BE2C (cell line): ENCODE measurements around the gene ACSBG1.

Experiments
- DNase-seq: peaks from one replicate; pipeline ENCODE4 v3.0.0-alpha.2; 2020
- H3K27me3 ChIP-seq: fragments of 250-450 bp; sonication (Bioruptor Pico); 2 replicates; pipeline ENCODE4 v1.5.1; 2020; ENCODE audit warnings: mild to moderate bottlenecking
- H3K36me3 ChIP-seq: fragments of 250-450 bp; sonication (Bioruptor Pico); 2 replicates; pipeline ENCODE4 v1.5.1; 2020; ENCODE audit warnings: mild to moderate bottlenecking
- H3K4me1 ChIP-seq: fragments of 250-450 bp; sonication (Bioruptor Pico); 2 replicates; pipeline ENCODE4 v1.5.1; 2020
- H3K4me3 ChIP-seq: 2 replicates; pipeline ENCODE4 v1.5.1; 2011; ENCODE audit warnings: low read depth, low read length
- H3K9me3 ChIP-seq: fragments of 250-450 bp; sonication (Bioruptor Pico); 2 replicates; pipeline ENCODE4 v1.5.1; 2020
- TF ChIP-seq, protein P1 (sequence below): IDR thresholded peaks from 2 replicates; pipeline ENCODE4 v1.5.1; 2012; ENCODE audit warnings: mild to moderate bottlenecking, low read depth, low read length

ACSBG1 gene

DNA sequence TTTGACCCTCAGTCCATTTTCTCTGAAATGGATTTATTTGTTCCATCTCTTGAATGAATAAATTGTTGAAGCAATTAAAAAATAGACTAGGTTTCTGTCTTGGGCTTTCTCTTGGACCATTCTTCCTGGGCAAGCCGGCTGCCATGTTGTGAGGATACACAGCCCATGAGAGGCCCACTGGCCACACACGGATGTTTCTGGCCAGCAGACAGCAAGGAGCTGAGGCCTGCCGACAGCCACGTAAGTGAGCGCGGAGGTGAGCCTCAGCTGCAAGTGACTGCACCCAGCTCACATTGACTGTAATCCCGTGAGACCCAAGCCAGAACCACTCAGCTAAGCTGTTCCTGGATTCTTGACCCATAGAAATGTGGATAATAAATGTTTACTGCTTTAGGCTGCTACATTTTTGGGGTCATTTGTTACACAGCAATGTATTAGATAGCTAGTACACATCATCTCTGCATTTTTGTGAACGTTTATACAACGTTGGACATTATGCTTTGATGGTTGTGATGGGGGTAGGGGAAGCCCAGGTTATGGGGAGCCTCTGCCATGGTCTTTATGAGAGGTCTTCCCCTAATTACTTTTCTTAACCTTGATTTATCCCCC lies 62.4 kb downstream of the ACSBG1 start:
- TF ChIP-seq, protein P1, sequence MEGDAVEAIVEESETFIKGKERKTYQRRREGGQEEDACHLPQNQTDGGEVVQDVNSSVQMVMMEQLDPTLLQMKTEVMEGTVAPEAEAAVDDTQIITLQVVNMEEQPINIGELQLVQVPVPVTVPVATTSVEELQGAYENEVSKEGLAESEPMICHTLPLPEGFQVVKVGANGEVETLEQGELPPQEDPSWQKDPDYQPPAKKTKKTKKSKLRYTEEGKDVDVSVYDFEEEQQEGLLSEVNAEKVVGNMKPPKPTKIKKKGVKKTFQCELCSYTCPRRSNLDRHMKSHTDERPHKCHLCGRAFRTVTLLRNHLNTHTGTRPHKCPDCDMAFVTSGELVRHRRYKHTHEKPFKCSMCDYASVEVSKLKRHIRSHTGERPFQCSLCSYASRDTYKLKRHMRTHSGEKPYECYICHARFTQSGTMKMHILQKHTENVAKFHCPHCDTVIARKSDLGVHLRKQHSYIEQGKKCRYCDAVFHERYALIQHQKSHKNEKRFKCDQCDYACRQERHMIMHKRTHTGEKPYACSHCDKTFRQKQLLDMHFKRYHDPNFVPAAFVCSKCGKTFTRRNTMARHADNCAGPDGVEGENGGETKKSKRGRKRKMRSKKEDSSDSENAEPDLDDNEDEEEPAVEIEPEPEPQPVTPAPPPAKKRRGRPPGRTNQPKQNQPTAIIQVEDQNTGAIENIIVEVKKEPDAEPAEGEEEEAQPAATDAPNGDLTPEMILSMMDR = no peak
- H3K9me3 ChIP-seq = no peaks in the 10 kb centered on the region
- no peak overlapping the region for H3K4me3 ChIP-seq
- H3K27me3 ChIP-seq = no peaks in the 10 kb centered on the region
- DNase-seq = no peak
- H3K36me3 ChIP-seq = peaks cover 32% of the 10 kb centered on the region
- H3K4me1 ChIP-seq = no peaks in the 10 kb centered on the region

DNA sequence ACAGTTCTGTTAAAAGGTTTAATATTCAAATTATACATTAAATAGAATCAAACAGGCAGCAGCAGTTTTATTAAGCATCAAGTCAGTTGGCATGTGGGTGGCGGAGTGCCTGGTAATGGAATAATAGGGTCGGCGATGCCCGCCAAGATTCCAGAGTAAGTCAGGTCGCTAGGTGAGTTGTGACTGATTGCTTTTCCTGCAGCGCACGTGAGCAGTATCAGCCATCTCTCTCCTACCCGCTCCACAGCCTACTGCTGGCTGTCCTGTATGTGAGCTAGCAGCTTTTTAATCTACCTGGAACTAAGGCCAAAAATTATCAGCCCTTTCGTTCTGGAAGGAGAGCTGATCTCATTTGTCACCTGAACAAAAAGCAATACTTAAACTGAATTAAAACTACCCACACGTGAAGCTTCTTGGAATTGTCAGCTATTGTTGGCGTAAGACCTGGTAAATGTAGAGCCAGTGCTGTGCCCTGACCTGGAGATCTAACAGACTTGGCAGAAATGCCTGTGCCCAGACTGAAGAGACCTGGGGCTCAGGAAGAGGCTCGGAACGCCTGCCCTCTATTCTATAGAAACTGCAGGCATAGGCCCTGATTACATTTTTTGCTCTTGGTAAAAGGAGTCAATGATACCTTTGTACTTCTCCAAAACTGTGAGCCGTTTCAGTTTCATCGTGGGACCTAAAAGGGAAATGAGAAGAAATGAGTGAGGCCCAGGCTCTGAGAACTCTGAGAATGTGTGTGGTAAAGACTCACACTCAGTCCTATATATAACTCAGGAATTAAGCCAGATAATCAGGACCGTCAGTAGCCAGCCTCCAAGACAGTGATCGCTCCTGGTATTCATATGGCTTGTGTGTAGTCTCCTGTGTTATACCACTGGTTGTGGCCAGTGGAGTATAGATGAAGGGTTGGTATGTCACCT lies 63.3 kb downstream of the ACSBG1 start:
- no peaks in the 10 kb centered on the region for H3K9me3 ChIP-seq
- peaks cover 40% of the 10 kb centered on the region for H3K36me3 ChIP-seq
- TF ChIP-seq, protein P1 = no peak
- no peak overlapping the region for H3K4me3 ChIP-seq
- no peaks in the 10 kb centered on the region for H3K27me3 ChIP-seq
- no peak for DNase-seq
- H3K4me1 ChIP-seq = no peaks in the 10 kb centered on the region

DNA sequence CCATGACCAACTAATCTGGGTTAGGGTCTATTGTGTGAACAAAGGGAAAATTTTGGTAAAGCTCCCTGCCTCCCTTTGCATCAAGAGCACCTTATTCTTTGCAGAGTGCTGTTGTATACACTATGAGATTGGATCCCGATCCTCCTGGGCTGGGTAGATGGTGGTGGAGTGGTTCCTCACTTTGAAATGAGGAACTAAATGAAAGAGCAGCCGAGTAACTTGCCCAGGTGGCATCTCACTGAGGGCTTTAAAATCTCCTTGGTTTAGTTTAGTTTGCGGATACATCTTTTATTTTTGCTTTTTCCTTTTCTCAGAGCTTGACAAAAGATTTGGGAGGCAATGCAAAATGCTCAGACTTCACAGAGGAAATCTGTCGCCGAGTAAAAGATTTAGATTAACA lies 65.8 kb downstream of the ACSBG1 start:
- no peaks in the 10 kb centered on the region for H3K27me3 ChIP-seq
- H3K4me1 ChIP-seq = no peaks in the 10 kb centered on the region
- TF ChIP-seq, protein P1 = no peak
- no peak for DNase-seq
- no peak overlapping the region for H3K4me3 ChIP-seq
- peaks cover 53% of the 10 kb centered on the region for H3K36me3 ChIP-seq
- H3K9me3 ChIP-seq = no peaks in the 10 kb centered on the region

DNA sequence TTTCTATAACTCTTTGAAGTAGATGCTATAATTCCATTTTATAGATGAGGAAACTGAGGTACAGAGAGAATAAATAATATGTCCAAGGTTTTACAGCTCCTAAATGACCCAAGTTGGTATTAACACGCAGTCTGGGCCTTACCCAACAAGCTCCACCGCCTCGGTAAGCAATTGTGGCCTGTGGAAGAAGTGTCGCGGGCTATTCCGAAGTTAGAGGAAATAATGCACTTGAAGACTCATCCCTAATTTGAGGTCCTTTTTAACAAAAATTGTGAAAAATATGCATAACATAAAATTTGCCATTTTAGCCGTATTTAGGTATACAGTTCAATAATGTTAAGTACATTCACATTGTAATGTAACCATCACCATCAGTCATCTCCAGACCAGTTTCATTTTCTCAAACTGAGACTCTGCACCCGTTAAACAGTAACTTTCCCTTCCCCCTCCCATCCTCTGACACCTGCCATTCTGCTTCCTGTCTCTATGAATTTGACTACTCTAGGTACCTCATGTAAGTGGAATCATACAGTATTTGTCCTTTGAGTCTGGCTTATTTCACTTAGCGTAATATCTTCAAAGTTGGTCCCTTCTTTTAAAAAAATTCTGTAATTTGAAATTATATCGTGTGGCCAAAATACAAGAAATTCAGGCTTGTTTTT lies 67.0 kb downstream of the ACSBG1 start:
- H3K4me3 ChIP-seq = no peak overlapping the region
- DNase-seq = no peak

DNA sequence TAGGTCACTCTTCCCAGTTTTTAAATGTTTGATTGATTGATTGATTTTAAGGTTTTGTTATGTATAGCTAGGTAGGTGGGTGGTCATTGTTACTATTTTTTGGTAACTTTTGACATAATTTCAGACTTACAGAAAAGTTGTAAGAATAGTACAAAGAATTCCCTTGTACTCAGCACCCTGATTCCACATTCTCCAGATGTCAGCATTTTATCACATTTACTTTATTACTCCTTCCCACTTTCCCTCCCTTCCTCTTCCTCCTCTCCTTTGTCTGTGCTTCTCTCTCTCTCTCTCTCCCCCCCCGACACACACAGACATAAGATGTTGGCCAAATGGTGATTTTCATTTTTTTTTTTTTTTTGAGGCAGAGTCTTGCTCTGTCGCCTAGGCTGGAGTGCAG lies 70.4 kb downstream of the ACSBG1 start:
- H3K36me3 ChIP-seq = peaks cover 57% of the 10 kb centered on the region
- TF ChIP-seq, protein P1 = no peak
- H3K27me3 ChIP-seq = no peaks in the 10 kb centered on the region
- H3K4me3 ChIP-seq = no peak overlapping the region
- DNase-seq = no peak
- no peaks in the 10 kb centered on the region for H3K9me3 ChIP-seq
- H3K4me1 ChIP-seq = no peaks in the 10 kb centered on the region

More for the DNA sequence above, 67.0 kb downstream of the ACSBG1 start:
- Histone ChIP-seq H3K9me3 (no peaks in the 10 kb centered on the region), H3K36me3 (peaks cover 57% of the 10 kb centered on the region), H3K27me3 (no peaks in the 10 kb centered on the region), H3K4me1 (no peaks in the 10 kb centered on the region)
- TF ChIP-seq, protein P1 = no peak
